T-helper 17 cell (primary cell): ENCODE measurements around the gene OR52K2. TPM values are rescaled to one million over a fixed set of nuclear protein-coding genes. Genes with fewer than 3 reads are reported as not detected.
"Not testable (repeated sequence)": the region's sequence is repeated elsewhere in the genome, so short reads cannot be mapped to it uniquely, and the experiment has no call there.

ENCODE experiments used
- ATAC-seq: fragments of 150-1000 bp; cut with Tn5 transposase; 2 replicates; pipeline ENCODE4 v1.10.0; 2021; ENCODE audit warnings: mild to moderate bottlenecking, moderate library complexity
- DNase-seq, 3 donors: peaks; one replicate each; pipeline versions ENCODE4 v3.0.0 to v3.0.0-alpha.2; 2020 to 2021
- H3K9me3 ChIP-seq: one replicate; pipeline ENCODE4 v1.7.0; 2013; ENCODE audit warnings: low read length, mild to moderate bottlenecking; ENCODE audit not compliant: control insufficient read depth, poor library complexity, severe bottlenecking
- H3K27ac Mint-ChIP-seq: one replicate; pipeline ENCODE4 v1.8.0; 2022; ENCODE audit warnings: mild to moderate bottlenecking, moderate library complexity, mixed read lengths
- H3K27me3 Mint-ChIP-seq: one replicate; pipeline ENCODE4 v1.8.0; 2022; ENCODE audit warnings: mixed read lengths
- H3K36me3 Mint-ChIP-seq: one replicate; pipeline ENCODE4 v1.8.0; 2022; ENCODE audit warnings: low read depth, mixed read lengths
- H3K4me1 Mint-ChIP-seq: one replicate; pipeline ENCODE4 v1.8.0; 2022; ENCODE audit warnings: mild to moderate bottlenecking, mixed read lengths
- H3K4me3 Mint-ChIP-seq: one replicate; pipeline ENCODE4 v1.8.0; 2022; ENCODE audit warnings: mild to moderate bottlenecking, moderate library complexity, mixed read lengths
- total RNA-seq, 4 donors: library from RNA in 2 of 4; stranded (reverse) in 2 of 4; gene quantifications; one replicate each; pipeline ENCODE4 v1.2.3 and lab custom pipeline; 2022 to 2026

OR52K2 gene
- total RNA-seq, 2 donors from 2014 or later = not detected

GRCh38 chr11:4460151-4460550 lies 11.1 kb downstream of the OR52K2 start:
- no peaks in the 10 kb centered on the region for H3K9me3 ChIP-seq
- DNase-seq (no peak), ATAC-seq (no peak)
- no peaks in the 10 kb centered on the region for H3K27me3 Mint-ChIP-seq
- H3K36me3 Mint-ChIP-seq = peaks cover 2% of the 10 kb centered on the region
- no peak overlapping the region for H3K27ac Mint-ChIP-seq
- peaks cover 4% of the 10 kb centered on the region for H3K4me1 Mint-ChIP-seq
- H3K4me3 Mint-ChIP-seq = no peak overlapping the region

GRCh38 chr11:4464216-4465159 lies 15.4 kb downstream of the OR52K2 start:
- peaks cover 2% of the 10 kb centered on the region for H3K36me3 Mint-ChIP-seq
- ATAC-seq (no peak), DNase-seq (no peak)
- H3K9me3 ChIP-seq = no peaks in the 10 kb centered on the region
- H3K27me3 Mint-ChIP-seq = peaks cover 5% of the 10 kb centered on the region
- no peaks in the 10 kb centered on the region for H3K4me1 Mint-ChIP-seq
- H3K27ac Mint-ChIP-seq = no peak overlapping the region
- H3K4me3 Mint-ChIP-seq = no peak overlapping the region

GRCh38 chr11:4465407-4465806 lies 16.3 kb downstream of the OR52K2 start:
- H3K27ac Mint-ChIP-seq = no peak overlapping the region
- ATAC-seq (no peak), DNase-seq (no peak)
- H3K27me3 Mint-ChIP-seq = peaks cover 12% of the 10 kb centered on the region
- no peaks in the 10 kb centered on the region for H3K4me1 Mint-ChIP-seq
- H3K9me3 ChIP-seq = no peaks in the 10 kb centered on the region
- H3K4me3 Mint-ChIP-seq = no peak overlapping the region
- peaks cover 2% of the 10 kb centered on the region for H3K36me3 Mint-ChIP-seq

GRCh38 chr11:4466131-4466870 lies 17.2 kb downstream of the OR52K2 start:
- no peak for ATAC-seq
- Mint-ChIP-seq H3K4me3 (no peak overlapping the region), H3K36me3 (peaks cover 2% of the 10 kb centered on the region), H3K27me3 (peaks cover 14% of the 10 kb centered on the region), H3K27ac (no peak overlapping the region), H3K4me1 (no peaks in the 10 kb centered on the region)
- no peak for DNase-seq
- no peaks in the 10 kb centered on the region for H3K9me3 ChIP-seq

GRCh38 chr11:4466871-4467442 lies 17.9 kb downstream of the OR52K2 start:
- ATAC-seq (no peak), DNase-seq (no peak)
- Mint-ChIP-seq H3K36me3 (peaks cover under 1% of the 10 kb centered on the region), H3K4me3 (no peak overlapping the region), H3K27me3 (peaks cover 21% of the 10 kb centered on the region), H3K4me1 (no peaks in the 10 kb centered on the region), H3K27ac (no peak overlapping the region)
- H3K9me3 ChIP-seq = no peaks in the 10 kb centered on the region

- Mint-ChIP-seq H3K36me3 (no peaks in the 10 kb centered on the region), H3K4me1 (no peaks in the 10 kb centered on the region), H3K27ac (no peak overlapping the region), H3K4me3 (no peak overlapping the region), H3K27me3 (peaks cover 30% of the 10 kb centered on the region)
- DNase-seq (no peak), ATAC-seq (no peak)
- no peaks in the 10 kb centered on the region for H3K9me3 ChIP-seq
These were observed 18.9 kb downstream of the OR52K2 start for GRCh38 chr11:4467811-4468606.

GRCh38 chr11:4479644-4480043 lies 30.5 kb downstream of the OR52K2 start:
- H3K9me3 ChIP-seq = no peaks in the 10 kb centered on the region
- Mint-ChIP-seq H3K36me3 (no peaks in the 10 kb centered on the region), H3K4me1 (no peaks in the 10 kb centered on the region), H3K27me3 (peaks cover 30% of the 10 kb centered on the region), H3K4me3 (no peak overlapping the region), H3K27ac (no peak overlapping the region)
- DNase-seq (no peak), ATAC-seq (no peak)

- no peak for DNase-seq
- Mint-ChIP-seq H3K27me3 (peaks cover 25% of the 10 kb centered on the region), H3K4me3 (no peak overlapping the region), H3K36me3 (no peaks in the 10 kb centered on the region), H3K27ac (no peak overlapping the region), H3K4me1 (no peaks in the 10 kb centered on the region)
- ATAC-seq = no peak
- H3K9me3 ChIP-seq = no peaks in the 10 kb centered on the region
These were observed 31.6 kb downstream of the OR52K2 start for GRCh38 chr11:4480577-4481239.

GRCh38 chr11:4481240-4481582 lies 32.1 kb downstream of the OR52K2 start:
- H3K9me3 ChIP-seq = no peaks in the 10 kb centered on the region
- Mint-ChIP-seq H3K36me3 (no peaks in the 10 kb centered on the region), H3K4me3 (no peak overlapping the region), H3K27me3 (peaks cover 24% of the 10 kb centered on the region), H3K4me1 (no peaks in the 10 kb centered on the region), H3K27ac (no peak overlapping the region)
- DNase-seq = no peak
- ATAC-seq = no peak

- H3K4me3 Mint-ChIP-seq = no peak within 1 kb of the TSS
- H3K4me1 Mint-ChIP-seq = no peaks in the 10 kb centered on the region
- DNase-seq (no peak), ATAC-seq (no peak)
- H3K9me3 ChIP-seq = no peaks in the 10 kb centered on the region
- H3K27me3 Mint-ChIP-seq = peaks cover 12% of the 10 kb centered on the region
- no peak within 1 kb of the TSS for H3K27ac Mint-ChIP-seq
- no peaks in the 10 kb centered on the region for H3K36me3 Mint-ChIP-seq
These were observed 33.4 kb downstream of the OR52K2 start, which contains the start of gene OR52K1 for GRCh38 chr11:4482445-4482844. OR52K1 (plus strand) TSS chr11:4482646; CDS start chr11:4488901, 6,255 bp downstream.

- peaks cover 15% of the 10 kb centered on the region for H3K27me3 Mint-ChIP-seq
- DNase-seq (no peak), ATAC-seq (no peak)
- H3K4me1 Mint-ChIP-seq = no peaks in the 10 kb centered on the region
- H3K9me3 ChIP-seq = no peaks in the 10 kb centered on the region
- no peak overlapping the region for H3K27ac Mint-ChIP-seq
- no peaks in the 10 kb centered on the region for H3K36me3 Mint-ChIP-seq
- H3K4me3 Mint-ChIP-seq = no peak overlapping the region
These were observed 35.2 kb downstream of the OR52K2 start for GRCh38 chr11:4484310-4484709.

- not testable (repeated sequence) for H3K4me1 Mint-ChIP-seq, DNase-seq, H3K4me3 Mint-ChIP-seq, H3K27ac Mint-ChIP-seq, ATAC-seq, H3K36me3 Mint-ChIP-seq, H3K9me3 ChIP-seq
- peaks cover 35% of the 10 kb centered on the region for H3K27me3 Mint-ChIP-seq
These were observed 42.3 kb downstream of the OR52K2 start for GRCh38 chr11:4491405-4491804.
